Hematopoietic multipotent progenitor cell treated with erythropoietin and hydrocortisone succinate and interleukin-3 and kit ligand, for 4 days (in vitro differentiated cells): ENCODE data around the gene TNRC6B.
"Not testable (repeated sequence)": the region's sequence is repeated elsewhere in the genome, so short reads cannot be mapped to it uniquely, and the experiment has no call there.

Experiments
- DNase-seq: peaks from one replicate; pipeline ENCODE4 v3.0.0-alpha.2; 2015

Gene TNRC6B

GRCh38 chr22:40300884-40301672, 123.4 kb downstream of the TNRC6B start:
- DNase-seq = no peak

GRCh38 chr22:40302149-40302548, 124.4 kb downstream of the TNRC6B start:
- no peak for DNase-seq

DNA sequence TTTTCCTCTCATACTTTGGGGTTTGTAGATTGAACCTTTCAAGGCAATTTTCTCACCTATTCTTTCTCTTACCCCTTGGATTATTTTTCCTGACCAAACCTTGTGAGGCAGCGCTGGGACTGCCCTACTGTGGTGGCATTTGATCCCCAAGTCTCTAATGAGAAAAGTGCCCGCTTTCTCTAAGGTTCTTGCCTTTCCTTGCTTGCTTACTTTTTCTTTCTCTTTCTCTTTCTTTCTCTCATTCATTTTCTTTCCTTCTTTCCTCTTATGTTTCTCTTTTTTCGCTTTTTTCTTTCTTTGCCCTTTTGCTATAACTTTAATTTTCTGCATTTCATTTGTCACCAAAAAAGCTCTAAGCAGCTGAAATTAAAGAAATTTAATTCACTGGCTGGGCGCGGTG, 127.9 kb downstream of the TNRC6B start:
- no peak for DNase-seq

DNA sequence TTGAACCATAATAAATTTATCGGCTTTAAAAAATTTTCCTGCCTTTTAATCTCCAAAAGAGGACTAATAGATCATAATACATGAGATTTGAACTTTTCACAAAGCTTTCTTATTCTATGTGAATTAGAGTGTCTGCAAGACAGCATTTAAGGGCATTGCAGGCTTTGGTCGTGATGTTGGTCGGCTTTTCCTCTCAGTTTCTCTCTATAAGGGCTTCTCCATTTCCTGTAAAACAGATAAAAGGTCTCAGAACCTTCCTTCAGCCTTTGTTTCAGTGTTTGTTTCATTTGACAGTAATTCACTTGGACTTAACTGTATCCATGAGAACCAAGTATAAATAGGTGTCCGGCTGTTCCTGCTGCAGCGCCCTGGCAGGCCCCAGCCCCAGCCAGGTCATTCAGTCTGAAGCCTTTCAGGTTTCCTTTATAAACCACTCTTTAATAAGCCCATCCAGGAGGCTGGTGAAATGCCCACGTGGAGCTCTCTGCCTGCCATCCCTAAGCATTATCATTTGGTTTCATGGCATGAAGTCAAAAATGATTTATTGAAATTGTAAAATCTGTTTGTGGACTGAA, 131.4 kb downstream of the TNRC6B start:
- DNase-seq = no peak

- DNase-seq = no peak
Observed at GRCh38 chr22:40309631-40310030, 131.9 kb downstream of the TNRC6B start.

DNA sequence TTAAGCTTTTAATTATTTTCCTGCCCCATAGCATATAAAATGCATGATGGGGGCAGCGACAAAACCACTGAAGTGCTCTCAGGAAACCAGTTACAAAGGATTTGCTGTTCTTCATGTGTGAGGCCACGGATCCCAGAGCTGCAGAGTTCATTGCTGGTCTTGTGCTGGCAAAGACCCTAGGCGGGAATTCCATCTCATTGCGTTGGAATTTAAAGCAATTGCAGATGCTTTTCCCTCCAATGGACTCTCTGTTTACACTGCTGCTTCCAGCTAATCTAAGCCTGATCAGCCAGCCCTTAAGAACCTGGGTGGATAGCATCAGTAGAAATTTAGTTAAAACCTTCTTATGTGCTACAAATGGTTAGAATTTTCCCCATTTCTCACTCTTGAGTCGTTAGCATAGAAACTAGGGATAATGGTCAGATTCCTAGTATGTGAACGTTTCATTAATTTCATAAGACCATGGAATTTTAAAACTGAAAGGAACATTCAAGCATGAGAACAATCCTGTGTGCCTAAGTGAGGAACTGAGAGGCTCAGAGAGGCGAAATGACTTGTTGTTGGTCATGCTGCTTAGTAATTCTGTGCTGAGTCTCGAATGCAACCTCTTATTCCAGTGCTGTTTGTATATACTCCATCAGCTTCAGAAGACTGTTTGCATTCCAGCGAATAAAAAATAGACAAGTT, 132.5 kb downstream of the TNRC6B start:
- no peak for DNase-seq

- DNase-seq = no peak
Observed at GRCh38 chr22:40310768-40311120, 133.0 kb downstream of the TNRC6B start.

- DNase-seq = not testable (repeated sequence)
Observed at GRCh38 chr22:40311646-40312045, 133.9 kb downstream of the TNRC6B start.

- DNase-seq = no peak
Observed at GRCh38 chr22:40312050-40312449, 134.3 kb downstream of the TNRC6B start.

- no peak for DNase-seq
Observed at GRCh38 chr22:40313007-40313406, 135.3 kb downstream of the TNRC6B start.

GRCh38 chr22:40314041-40314440, 136.3 kb downstream of the TNRC6B start:
- DNase-seq = no peak

DNA sequence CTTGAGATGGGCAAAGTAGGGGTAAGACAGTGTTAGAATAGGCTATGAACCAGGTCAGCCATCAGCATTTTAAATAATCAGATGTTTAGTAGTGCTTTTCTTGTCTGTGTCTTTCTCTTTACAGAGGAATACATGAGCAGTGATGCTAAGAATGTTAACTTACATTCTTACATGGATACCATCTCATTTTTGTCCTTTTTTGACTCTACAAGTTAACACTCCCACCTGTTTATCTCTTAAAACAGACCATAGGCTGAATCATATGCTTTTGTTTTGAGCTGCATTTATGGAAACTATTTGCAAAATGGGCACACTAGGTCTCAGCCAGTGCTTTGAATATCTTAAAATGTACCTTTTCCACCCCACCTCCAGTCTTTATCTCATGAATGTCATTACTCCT, 143.0 kb downstream of the TNRC6B start:
- no peak for DNase-seq

- DNase-seq = peak; percentile 87
Observed at GRCh38 chr22:40322021-40322420, 144.3 kb downstream of the TNRC6B start.

DNA sequence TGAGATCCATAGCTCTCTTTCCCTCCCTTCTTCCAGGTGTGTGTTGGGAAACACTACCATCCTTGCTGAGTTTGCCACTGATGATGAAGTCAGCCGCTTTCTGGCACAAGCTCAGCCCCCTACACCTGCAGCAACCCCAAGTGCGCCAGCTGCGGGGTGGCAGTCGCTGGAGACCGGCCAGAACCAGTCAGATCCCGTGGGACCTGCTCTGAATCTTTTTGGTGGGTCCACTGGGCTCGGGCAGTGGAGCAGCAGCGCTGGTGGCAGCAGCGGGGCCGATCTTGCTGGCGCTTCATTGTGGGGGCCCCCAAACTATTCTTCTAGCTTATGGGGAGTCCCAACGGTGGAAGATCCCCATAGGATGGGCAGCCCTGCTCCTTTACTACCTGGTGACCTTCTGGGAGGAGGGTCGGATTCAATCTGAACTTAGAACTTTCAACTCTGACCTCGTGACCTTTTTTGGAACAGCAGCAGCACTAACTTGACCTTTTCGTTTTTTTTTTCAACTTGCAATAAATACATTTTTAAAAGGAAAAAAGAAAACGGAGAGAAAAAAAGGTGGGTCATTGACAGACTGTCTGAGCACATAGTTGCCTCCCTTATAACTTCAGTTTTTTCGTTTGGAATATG, 145.2 kb downstream of the TNRC6B start:
- DNase-seq = no peak

GRCh38 chr22:40323681-40324171, 146.0 kb downstream of the TNRC6B start:
- DNase-seq = no peak

GRCh38 chr22:40324468-40325305, 147.0 kb downstream of the TNRC6B start:
- no peak for DNase-seq

GRCh38 chr22:40325315-40325714, 147.6 kb downstream of the TNRC6B start:
- no peak for DNase-seq

DNA sequence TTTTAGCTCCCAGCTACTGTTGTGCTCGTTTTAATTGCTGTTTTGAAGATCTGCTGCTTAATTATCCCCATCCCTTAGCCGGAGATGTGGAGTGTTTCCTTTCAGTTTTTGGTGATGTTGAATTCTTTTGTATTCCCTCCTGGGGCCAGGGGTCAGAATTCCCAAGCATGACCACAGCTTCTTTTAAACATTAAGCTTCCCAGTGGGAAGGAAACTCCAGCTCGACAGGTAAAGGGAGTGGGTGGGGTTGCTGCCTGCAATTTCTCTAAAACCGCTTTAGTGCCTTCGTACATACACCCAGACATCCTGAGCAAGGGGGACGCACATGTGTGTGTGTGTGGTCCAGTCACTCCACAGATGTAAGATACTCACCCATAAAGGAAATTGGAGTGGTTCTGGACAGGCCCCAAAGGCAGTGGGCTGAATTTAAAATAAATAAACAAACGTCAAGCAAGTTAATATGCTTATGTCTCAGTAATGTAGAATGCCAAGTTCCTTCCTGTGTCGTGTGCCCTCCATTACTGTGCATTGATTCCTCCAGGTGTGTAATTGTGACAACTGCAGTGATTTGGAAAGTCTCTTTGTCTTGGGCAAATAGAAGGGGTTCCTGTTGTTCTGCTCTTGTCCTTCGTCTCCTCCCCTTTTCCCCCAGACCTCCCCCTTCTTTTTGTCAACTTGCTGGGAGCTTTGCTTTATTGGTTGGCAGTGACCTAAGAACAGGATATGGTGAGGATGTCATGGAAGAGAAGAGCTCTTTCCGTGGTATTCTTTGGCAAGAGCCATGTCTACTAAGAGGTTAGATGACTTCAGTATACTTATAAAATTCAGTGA, 149.4 kb downstream of the TNRC6B start:
- no peak for DNase-seq

GRCh38 chr22:40328546-40329456, 151.1 kb downstream of the TNRC6B start:
- DNase-seq = peak; percentile 96

GRCh38 chr22:40329466-40329865, 151.7 kb downstream of the TNRC6B start:
- no peak for DNase-seq

DNA sequence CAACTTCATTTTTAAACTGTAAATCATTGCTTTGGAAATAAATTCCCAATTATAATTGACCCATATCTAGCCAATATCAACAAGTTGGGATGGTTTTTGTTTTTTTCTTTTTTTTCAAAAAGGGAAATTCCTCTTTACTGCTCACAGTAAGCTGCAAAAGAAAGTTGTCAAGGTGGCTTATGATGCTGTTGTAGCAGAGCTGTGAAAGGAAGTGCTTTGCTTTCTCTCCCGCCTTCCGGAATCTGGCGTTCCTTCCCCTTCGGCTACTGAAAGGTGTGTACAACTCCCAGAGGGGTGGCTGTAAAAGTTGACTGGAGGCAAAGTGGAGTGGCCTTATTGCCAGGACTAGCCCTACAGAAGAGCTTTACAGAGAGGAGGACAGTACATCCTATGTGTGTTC, 152.4 kb downstream of the TNRC6B start:
- DNase-seq = no peak
